Measurements from ENCODE around the gene CAMTA1. TPM values are rescaled to one million over a fixed set of nuclear protein-coding genes. Genes with fewer than 3 reads are reported as not detected.

CAMTA1 gene
- total RNA-seq, 2 donors from 2014 or later: 105 to 113 TPM

DNA sequence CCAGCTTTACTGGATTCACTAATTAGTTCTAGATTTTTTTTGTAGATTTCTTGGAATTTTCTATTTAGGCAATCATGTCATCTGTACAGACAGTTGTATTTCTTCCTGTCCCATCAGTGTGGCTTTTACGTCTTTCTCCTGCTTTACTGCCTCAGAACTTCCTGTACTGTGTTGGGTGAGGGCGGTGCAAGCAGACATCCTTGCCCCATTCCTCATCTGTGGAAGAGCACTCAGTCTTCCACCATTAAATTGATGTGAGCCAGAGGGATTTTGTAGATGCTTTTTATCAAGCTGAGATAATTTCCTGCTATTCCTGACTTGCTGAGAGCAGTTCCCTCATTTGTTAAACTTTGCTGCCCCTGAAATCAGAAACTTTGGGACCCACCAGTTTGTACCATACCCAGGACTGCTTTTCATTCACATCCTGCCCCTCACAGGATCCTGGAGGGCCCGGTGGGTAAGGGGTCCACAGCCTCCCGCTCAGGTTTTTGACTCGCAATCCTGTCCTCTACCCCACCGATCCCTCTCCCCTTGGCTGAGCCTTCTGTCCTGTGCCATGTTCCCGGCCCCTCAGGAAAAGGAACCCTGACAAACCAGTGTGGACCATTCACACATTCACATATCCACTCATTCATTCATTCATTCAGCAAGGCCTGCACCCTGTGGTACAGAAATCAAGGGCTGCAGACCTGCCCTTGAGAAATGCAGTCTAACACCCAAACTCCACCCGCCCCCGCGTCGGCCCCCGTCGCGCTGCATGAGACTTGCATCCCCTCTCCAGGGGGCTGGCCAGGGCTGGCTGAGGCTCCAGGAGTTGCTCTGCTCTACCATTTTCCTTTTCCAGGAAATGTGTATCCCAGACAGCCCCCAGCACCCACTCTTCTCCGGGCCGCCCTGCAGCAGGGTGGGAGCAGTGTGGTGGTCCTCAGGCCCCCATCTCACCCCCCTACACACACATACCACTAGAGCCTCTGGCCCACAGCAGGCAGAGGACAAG is 739.4 kb downstream of the CAMTA1 start:
- no peaks in the 10 kb centered on the region for H3K9me3 ChIP-seq
- no peak overlapping the region for H3K4me3 ChIP-seq
- no peak overlapping the region for H3K27ac ChIP-seq
- no peaks in the 10 kb centered on the region for H3K36me3 ChIP-seq
- TF ChIP-seq, protein P1, sequence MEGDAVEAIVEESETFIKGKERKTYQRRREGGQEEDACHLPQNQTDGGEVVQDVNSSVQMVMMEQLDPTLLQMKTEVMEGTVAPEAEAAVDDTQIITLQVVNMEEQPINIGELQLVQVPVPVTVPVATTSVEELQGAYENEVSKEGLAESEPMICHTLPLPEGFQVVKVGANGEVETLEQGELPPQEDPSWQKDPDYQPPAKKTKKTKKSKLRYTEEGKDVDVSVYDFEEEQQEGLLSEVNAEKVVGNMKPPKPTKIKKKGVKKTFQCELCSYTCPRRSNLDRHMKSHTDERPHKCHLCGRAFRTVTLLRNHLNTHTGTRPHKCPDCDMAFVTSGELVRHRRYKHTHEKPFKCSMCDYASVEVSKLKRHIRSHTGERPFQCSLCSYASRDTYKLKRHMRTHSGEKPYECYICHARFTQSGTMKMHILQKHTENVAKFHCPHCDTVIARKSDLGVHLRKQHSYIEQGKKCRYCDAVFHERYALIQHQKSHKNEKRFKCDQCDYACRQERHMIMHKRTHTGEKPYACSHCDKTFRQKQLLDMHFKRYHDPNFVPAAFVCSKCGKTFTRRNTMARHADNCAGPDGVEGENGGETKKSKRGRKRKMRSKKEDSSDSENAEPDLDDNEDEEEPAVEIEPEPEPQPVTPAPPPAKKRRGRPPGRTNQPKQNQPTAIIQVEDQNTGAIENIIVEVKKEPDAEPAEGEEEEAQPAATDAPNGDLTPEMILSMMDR (IDR thresholded peaks at IDR 0.05): no peak
- no peaks in the 10 kb centered on the region for H3K27me3 ChIP-seq (replicated peaks; ENCODE audit: insufficient read depth)
- ATAC-seq (ENCODE audit: insufficient number of reproducible peaks, low FRiP score, low read depth) (no peak), DNase-seq (ENCODE audit: low spot score) (no peak)
- no peaks in the 10 kb centered on the region for H3K4me1 ChIP-seq (ENCODE audit: control insufficient read depth in 1 of 2, low read depth in 2 of 2)

GRCh38 chr1:7525338-7526063 is 740.2 kb downstream of the CAMTA1 start:
- H3K4me1 ChIP-seq (ENCODE audit: control insufficient read depth in 1 of 2, low read depth in 2 of 2): no peaks in the 10 kb centered on the region
- TF ChIP-seq, protein P1 (IDR thresholded peaks at IDR 0.05): no peak
- no peaks in the 10 kb centered on the region for H3K36me3 ChIP-seq
- ATAC-seq (ENCODE audit: insufficient number of reproducible peaks, low FRiP score, low read depth) (no peak), DNase-seq (ENCODE audit: low spot score) (no peak)
- H3K4me3 ChIP-seq: no peak overlapping the region
- no peaks in the 10 kb centered on the region for H3K9me3 ChIP-seq
- no peaks in the 10 kb centered on the region for H3K27me3 ChIP-seq (replicated peaks; ENCODE audit: insufficient read depth)
- H3K27ac ChIP-seq: no peak overlapping the region

GRCh38 chr1:7526196-7526866 is 741.1 kb downstream of the CAMTA1 start:
- DNase-seq (ENCODE audit: low spot score): no peak
- Histone ChIP-seq H3K36me3 (no peaks in the 10 kb centered on the region), H3K27me3 (replicated peaks; ENCODE audit: insufficient read depth) (no peaks in the 10 kb centered on the region), H3K9me3 (no peaks in the 10 kb centered on the region), H3K27ac (no peak overlapping the region), H3K4me3 (no peak overlapping the region), H3K4me1 (ENCODE audit: control insufficient read depth in 1 of 2, low read depth in 2 of 2) (no peaks in the 10 kb centered on the region)
- TF ChIP-seq, protein P1 (IDR thresholded peaks at IDR 0.05): no peak
- ATAC-seq (ENCODE audit: insufficient number of reproducible peaks, low FRiP score, low read depth): no peak

GRCh38 chr1:7526867-7527732 is 741.8 kb downstream of the CAMTA1 start:
- no peak for DNase-seq (ENCODE audit: low spot score)

More at GRCh38 chr1:7526867-7527732, 741.8 kb downstream of the CAMTA1 start:
- TF ChIP-seq, protein P1 (IDR thresholded peaks at IDR 0.05): no peak
- Histone ChIP-seq H3K4me3 (no peak overlapping the region), H3K4me1 (ENCODE audit: control insufficient read depth in 1 of 2, low read depth in 2 of 2) (no peaks in the 10 kb centered on the region), H3K27me3 (replicated peaks; ENCODE audit: insufficient read depth) (no peaks in the 10 kb centered on the region), H3K36me3 (no peaks in the 10 kb centered on the region), H3K27ac (no peak overlapping the region), H3K9me3 (no peaks in the 10 kb centered on the region)
- no peak for ATAC-seq (ENCODE audit: insufficient number of reproducible peaks, low FRiP score, low read depth)
